HepG2 (cell line): ENCODE results near the gene MTMR3. TPM values are rescaled to one million over a fixed set of nuclear protein-coding genes. Genes with fewer than 3 reads are reported as not detected.

Experiments used
- ATAC-seq: fragments of 200-7000 bp; cut with Tn5 transposase; 3 replicates; pipeline ENCODE4 v1.9.1; 2020; ENCODE audit warnings: mild to moderate bottlenecking, moderate library complexity
- BruUV-seq: library from RNA; stranded (reverse); fragments of 400-500 nt; replicated peaks from 2 replicates; lab custom pipeline; 2021; lab: Mats Ljungman, UMichigan
- CTCF ChIA-PET: fragments of 300-600 bp; formaldehyde crosslinking; extraction: SDS; loops from one replicate; lab custom pipeline; 2021; ENCODE audit warnings: low total read pairs, inconsistent platforms, low intra/inter-chr PET ratio; lab: Yijun Ruan, JAX
- POLR2A ChIA-PET: fragments of 350-600 bp; sonication (Branson Sonifier 250); formaldehyde crosslinking; loops from one replicate; lab custom pipeline; 2020; ENCODE audit warnings: antibody characterized with exemption, inconsistent platforms; lab: Yijun Ruan, JAX
- DNase-seq: peaks from one replicate; pipeline ENCODE4 v3.0.0-alpha.2; 2015; ENCODE audit warnings: low spot score
- FAIRE-seq: peaks from 3 replicates; lab custom pipeline; 2011; peaks lifted over from hg19 to GRCh38; lab: Jason Lieb, UNC
- H2AFZ ChIP-seq: one replicate; pipeline ENCODE4 v1.6.1; 2011; ENCODE audit warnings: low read length, inconsistent platforms
- H3K27ac ChIP-seq: fragments of 300-600 bp; 3 replicates; pipeline ENCODE4 v1.8.0; 2011; ENCODE audit warnings: mixed run types, mild to moderate bottlenecking, mixed read lengths, low read length, inconsistent platforms; ENCODE audit not compliant: insufficient read depth; ENCODE audit errors: extremely low read length
- H3K27me3 ChIP-seq, 2 experiments: fragments of 200-600 bp in 1 of 2; 2 replicates in 1 of 2; 3 replicates in 1 of 2; pipeline versions ENCODE4 v1.6.0 to v1.8.0; 2011; ENCODE audit warnings: low read length in 2 of 2, mild to moderate bottlenecking in 2 of 2, moderate library complexity in 2 of 2, inconsistent platforms in 1 of 2; ENCODE audit not compliant: insufficient read depth in 2 of 2, control insufficient read depth in 1 of 2
- H3K36me3 ChIP-seq, 2 experiments: fragments of 200-600 bp in 1 of 2; replicated peaks in 1 of 2; 2 replicates in 1 of 2; 3 replicates in 1 of 2; pipeline versions ENCODE4 v1.5.1 to v1.8.0; 2011; ENCODE audit warnings: low read length in 2 of 2, inconsistent platforms in 1 of 2; ENCODE audit not compliant: insufficient read depth in 2 of 2, control insufficient read depth in 1 of 2
- H3K4me1 ChIP-seq: 2 replicates; pipeline ENCODE4 v1.5.1; 2012; ENCODE audit warnings: low read length, inconsistent platforms; ENCODE audit not compliant: insufficient read depth
- H3K4me2 ChIP-seq: 2 replicates; pipeline ENCODE4 v1.6.0; 2011; ENCODE audit warnings: low read depth, low read length, inconsistent platforms
- H3K4me3 ChIP-seq, 3 experiments: fragments of 200-600 bp in 1 of 3; sonication (generic), shearing (Covaris generic) in 1 of 3; replicated peaks in 1 of 3; 2 replicates each; pipeline ENCODE4 v1.5.1; 2011 to 2016; ENCODE audit warnings: low read length in 3 of 3, inconsistent platforms in 2 of 3, low read depth in 2 of 3, mild to moderate bottlenecking in 2 of 3, control low read depth in 1 of 3, mixed read lengths in 1 of 3; ENCODE audit not compliant: insufficient read depth in 1 of 3
- H3K79me2 ChIP-seq: one replicate; pipeline ENCODE4 v1.6.1; 2011; ENCODE audit warnings: low read length, inconsistent platforms; ENCODE audit not compliant: insufficient read depth
- H3K9ac ChIP-seq: 2 replicates; pipeline ENCODE4 v1.6.0; 2011; ENCODE audit warnings: mild to moderate bottlenecking, low read depth, low read length, inconsistent platforms; ENCODE audit not compliant: insufficient read depth
- H3K9me3 ChIP-seq: 2 replicates; pipeline ENCODE4 v1.5.1; 2012; ENCODE audit warnings: mild to moderate bottlenecking, low read length
- H4K20me1 ChIP-seq: 2 replicates; pipeline ENCODE4 v1.6.0; 2011; ENCODE audit warnings: inconsistent platforms, mild to moderate bottlenecking, low read length, moderate library complexity; ENCODE audit not compliant: insufficient read depth
- ARHGAP35 ChIP-seq: sonication (generic); formaldehyde crosslinking; IDR thresholded peaks from 2 replicates; pipeline ENCODE4 v1.9.0; 2022; ENCODE audit warnings: mild to moderate bottlenecking, inconsistent platforms, moderate library complexity, missing genetic modification reagents, borderline replicate concordance
- CEBPZ ChIP-seq: IDR thresholded peaks from 2 replicates; pipeline ENCODE4 v1.6.1; 2012; ENCODE audit warnings: low read length, improper control_type of control experiment
- CERS6 ChIP-seq: sonication (generic); formaldehyde crosslinking; IDR thresholded peaks from 2 replicates; pipeline ENCODE4 v1.5.0; 2020; ENCODE audit warnings: missing genetic modification reagents
- GABPA ChIP-seq, 2 experiments: IDR thresholded peaks; 2 replicates each; pipeline ENCODE4 v1.6.1; 2011 to 2016; ENCODE audit warnings: low read depth in 2 of 2, low read length in 1 of 2, missing biosample characterization in 1 of 2, missing genetic modification characterization in 1 of 2
- HMGXB3 ChIP-seq: sonication (generic); formaldehyde crosslinking; IDR thresholded peaks from 2 replicates; pipeline ENCODE4 v1.4.0; 2020; ENCODE audit warnings: missing genetic modification reagents, borderline replicate concordance
- MAF1 ChIP-seq: sonication (generic); formaldehyde crosslinking; IDR thresholded peaks from 2 replicates; pipeline ENCODE4 v1.5.0; 2020; ENCODE audit warnings: missing genetic modification reagents, borderline replicate concordance
- MAFF ChIP-seq: IDR thresholded peaks from 2 replicates; pipeline ENCODE4 v1.6.1; 2011; ENCODE audit warnings: low read depth, low read length, improper control_type of control experiment
- ZBTB25 ChIP-seq: IDR thresholded peaks from 2 replicates; pipeline ENCODE4 v1.6.1; 2018; ENCODE audit warnings: missing genetic modification reagents
- ZNF180 ChIP-seq: sonication (generic); formaldehyde crosslinking; IDR thresholded peaks from 2 replicates; pipeline ENCODE4 v1.4.0; 2020; ENCODE audit warnings: low read depth, missing genetic modification reagents, borderline replicate concordance
- ZNF20 ChIP-seq: sonication (generic); formaldehyde crosslinking; IDR thresholded peaks from 2 replicates; pipeline ENCODE4 v1.4.0; 2020; ENCODE audit warnings: mild to moderate bottlenecking, moderate library complexity, missing genetic modification reagents
- ZNF232 ChIP-seq: sonication (generic); formaldehyde crosslinking; IDR thresholded peaks from 2 replicates; pipeline ENCODE4 v1.4.0; 2020; ENCODE audit warnings: missing genetic modification reagents, borderline replicate concordance
- ZNF432 ChIP-seq: sonication (generic); formaldehyde crosslinking; IDR thresholded peaks from 2 replicates; pipeline ENCODE4 v1.5.0; 2020; ENCODE audit warnings: missing genetic modification reagents, mild to moderate bottlenecking, borderline replicate concordance
- ZSCAN20 ChIP-seq: sonication (generic); formaldehyde crosslinking; IDR thresholded peaks from 2 replicates; pipeline ENCODE4 v1.4.0; 2020; ENCODE audit warnings: missing genetic modification reagents, mild to moderate bottlenecking, borderline replicate concordance
- WGBS: methylation state at CpG from one replicate; pipeline ENCODE4 v1.1.6; 2017; ENCODE audit warnings: low lambda C conversion rate; 5-methylcytosine and 5-hydroxymethylcytosine counted together
- in situ Hi-C: cut with HindIII; loops from 2 replicates; pipeline ENCODE4 v1.10.0; 2017; ENCODE audit warnings: low pct_unique_long_range_greater_than_20kb; ENCODE audit not compliant: extremely low pct_ligation_motif_present
- intact Hi-C: fragments of 100-400 bp; cut with micrococcal nuclease; formaldehyde crosslinking; loops from one replicate; pipeline ENCODE4 v1.10.0; 2022; ENCODE audit not compliant: unreplicated experiment
- polyA plus RNA-seq, 8 experiments: library from polyadenylated mRNA; depleted of rRNA in 3 of 8; stranded (reverse) in 7 of 8; unstranded in 1 of 8; fragments of >200 nt; fragmentation: Illumina TruSeq in 4 of 8; extraction: Trizol in 4 of 8; gene quantifications; 2 replicates each; pipeline versions ENCODE4 v1.2.1 to v1.2.3, GENCODE V29; 2011 to 2016; ENCODE audit warnings: low read depth in 4 of 8, missing spikeins in 1 of 8, mixed read lengths in 1 of 8; ENCODE audit not compliant: insufficient read depth in 1 of 8
- total RNA-seq, 5 experiments: library from RNA; depleted of rRNA; stranded (reverse); fragments of >200 nt; fragmentation: Illumina TruSeq; extraction: Trizol; gene quantifications; 2 replicates each; pipeline ENCODE4 v1.2.3, GENCODE V29; 2016; ENCODE audit warnings: low read depth in 1 of 5

Gene MTMR3
- total and polyA plus RNA-seq, 2 of the 13 experiments (the other 11 are each of a cell fraction or from before 2014, with no cell fraction given), result 12.6 to 24.8 TPM

GRCh38 chr22:30079952-30080533, 197.1 kb downstream of the MTMR3 start, which contains the start of gene HORMAD2:
HORMAD2 (plus strand) TSS chr22:30080464; CDS start chr22:30093953, 13,489 bp downstream.
- Histone ChIP-seq H3K27me3 (peaks cover 0 to 8% of the 10 kb centered on the region in 2 experiments; a peak in 2 of 5 replicates), H3K4me2 (no peak within 1 kb of the TSS), H3K79me2 (no peaks in the 10 kb centered on the region), H3K36me3 (no peaks in the 10 kb centered on the region), H2AFZ (no peak within 1 kb of the TSS), H3K4me3 (no peak within 1 kb of the TSS), H3K9me3 (no peaks in the 10 kb centered on the region; the same call in 1 of the 2 replicates), H3K9ac (no peak within 1 kb of the TSS), H3K4me1 (peaks cover 38% of the 10 kb centered on the region), H4K20me1 (no peaks in the 10 kb centered on the region), H3K27ac (no peak within 1 kb of the TSS)
- no TSS peak for BruUV-seq
- FAIRE-seq (no peak), ATAC-seq (no peak; the same call in 2 of the 3 replicates), DNase-seq (no peak)
- 85% methylated on average over 40 of the region's 53 CpGs for WGBS
- intact Hi-C loops (no loop called here), in situ Hi-C loops (loop anchor here (10.0 kb wide), 2 partner anchors 375 to 445 kb away; no protein-coding TSS in a partner anchor)
- ChIA-PET CTCF (no interaction called here), POLR2A (no interaction called here)
- no peak for TF ChIP-seq ZNF20 (CRISPR knock-in tag)
- TF ChIP-seq ZNF432 (CRISPR knock-in tag), result no peak
- no peak for TF ChIP-seq HMGXB3
- TF ChIP-seq MAF1 (CRISPR knock-in tag), result no peak
- no peak for TF ChIP-seq ZBTB25 (CRISPR knock-in tag)
- no peak for TF ChIP-seq MAFF
- no peak for TF ChIP-seq ZNF180 (CRISPR knock-in tag)
- no peak for TF ChIP-seq GABPA (IDR thresholded peaks at IDR 0.05; ENCODE audit: low read depth, low read length)
- TF ChIP-seq GABPA (CRISPR knock-in tag; IDR thresholded peaks at IDR 0.05; ENCODE audit: low read depth), result no peak
- no peak for TF ChIP-seq CERS6 (CRISPR knock-in tag)
- TF ChIP-seq ZNF232 (CRISPR knock-in tag), result no peak
- TF ChIP-seq ARHGAP35 (CRISPR knock-in tag), result no peak
- TF ChIP-seq CEBPZ, result no peak
- no peak for TF ChIP-seq ZSCAN20 (CRISPR knock-in tag)
